ENCODE measurements around the gene OR52L1.
"Not testable (repeated sequence)": the region's sequence is repeated elsewhere in the genome, so short reads cannot be mapped to it uniquely, and the experiment has no call there.

The OR52L1 gene

DNA sequence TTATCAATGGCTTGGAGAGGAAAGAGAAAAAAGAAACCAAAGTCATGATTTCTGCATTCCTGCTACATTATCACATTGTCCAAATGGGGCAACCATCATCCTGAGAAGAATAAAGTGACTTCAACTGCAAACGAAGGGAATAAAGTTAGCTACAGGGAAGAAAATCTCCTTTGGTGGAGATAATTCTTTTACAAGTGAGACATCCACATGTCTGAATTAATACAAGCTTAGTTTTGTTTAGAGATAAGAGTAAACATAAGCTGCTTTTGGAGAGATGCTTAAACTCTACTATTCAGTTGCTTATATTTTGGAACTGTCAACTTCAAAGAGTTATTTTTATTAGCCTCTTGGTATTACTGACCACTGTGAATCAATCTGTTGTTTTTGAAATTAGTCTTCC is at the start of gene OR52L1:
Gene OR52L1 (minus strand): TSS at position 101 of the 400 bp plus-strand sequence. CDS start 55 bp downstream, at position 46.
- no peak for DNase-seq (ENCODE audit: low read depth)

DNA sequence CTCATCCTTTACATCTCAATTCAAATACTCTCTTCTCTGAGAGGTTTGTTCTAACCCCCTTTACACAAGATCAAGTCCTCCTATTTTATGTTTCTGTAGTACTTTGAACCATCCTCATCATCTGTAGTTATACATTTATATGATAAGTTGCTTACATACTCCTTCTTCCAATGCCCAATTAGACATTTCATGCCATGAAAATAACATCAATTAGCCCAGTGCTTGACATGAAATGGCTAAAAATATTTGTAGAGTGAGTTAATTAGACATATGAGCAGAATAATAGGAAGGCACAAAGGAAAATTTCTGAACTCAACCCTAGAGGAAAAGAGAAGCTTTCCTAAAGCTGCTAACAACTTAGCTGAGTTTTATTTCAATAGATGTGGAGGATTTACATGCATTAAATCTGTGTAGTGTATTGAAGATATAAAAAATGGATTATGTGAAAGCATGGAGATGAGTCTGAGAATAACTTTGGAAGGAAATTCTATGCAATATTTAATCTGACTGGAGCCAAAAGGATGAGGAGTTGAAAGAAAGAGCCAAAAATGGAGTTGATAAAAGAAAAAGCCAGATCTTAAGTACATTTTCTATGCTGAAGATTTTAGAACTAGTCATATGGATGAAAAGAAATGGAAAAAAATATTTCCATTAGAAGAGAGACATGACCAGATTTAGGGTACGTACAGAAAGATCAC is 44.1 kb upstream of the OR52L1 start, which contains the start of gene OR56A1:
Gene OR56A1 (minus strand): TSS at position 51 of the 698 bp plus-strand sequence. CDS start 3,066 bp downstream, outside the sequence.
- no peak for DNase-seq (ENCODE audit: low read depth)

DNA sequence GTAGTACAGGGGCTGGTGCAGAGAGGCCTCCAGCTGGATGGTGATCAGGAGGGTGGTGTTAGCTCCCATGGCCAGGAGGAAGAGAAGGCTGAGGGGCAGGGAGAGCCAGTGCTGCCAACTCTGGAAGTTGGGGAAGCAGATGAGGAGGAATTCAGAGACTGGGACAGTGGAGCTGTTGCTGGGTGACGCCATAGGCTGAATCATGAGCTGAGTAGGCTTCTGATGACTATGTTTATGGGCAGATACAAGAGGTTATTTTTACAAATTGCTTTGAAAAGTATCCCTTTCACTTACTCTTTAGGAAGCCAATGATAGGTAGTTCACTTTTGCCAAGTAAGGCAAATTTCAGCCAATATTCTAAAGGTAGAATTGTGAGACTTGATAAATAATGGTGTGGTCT is 40.7 kb upstream of the OR52L1 start:
- DNase-seq (ENCODE audit: low read depth), result no peak

DNA sequence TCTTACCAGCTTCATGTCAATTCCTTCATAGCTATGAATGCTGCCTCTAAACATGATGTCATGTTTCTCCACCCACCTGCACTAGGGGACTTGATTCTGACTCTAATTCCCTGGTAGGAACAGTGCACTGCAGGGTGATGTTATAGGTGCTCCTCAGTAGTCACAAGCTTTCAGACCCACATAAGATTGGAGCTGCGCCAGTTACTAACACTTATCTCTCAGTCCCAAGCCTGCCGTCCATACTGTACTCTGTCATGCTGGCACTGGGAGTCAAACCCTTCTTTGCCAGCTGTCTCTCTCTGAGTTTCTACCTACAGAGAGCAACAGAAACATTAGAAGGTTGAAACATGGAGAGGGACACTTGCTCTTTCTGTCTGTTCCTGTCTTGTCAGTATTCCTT is 38.3 kb upstream of the OR52L1 start:
- DNase-seq (ENCODE audit: low read depth), result no peak

DNA sequence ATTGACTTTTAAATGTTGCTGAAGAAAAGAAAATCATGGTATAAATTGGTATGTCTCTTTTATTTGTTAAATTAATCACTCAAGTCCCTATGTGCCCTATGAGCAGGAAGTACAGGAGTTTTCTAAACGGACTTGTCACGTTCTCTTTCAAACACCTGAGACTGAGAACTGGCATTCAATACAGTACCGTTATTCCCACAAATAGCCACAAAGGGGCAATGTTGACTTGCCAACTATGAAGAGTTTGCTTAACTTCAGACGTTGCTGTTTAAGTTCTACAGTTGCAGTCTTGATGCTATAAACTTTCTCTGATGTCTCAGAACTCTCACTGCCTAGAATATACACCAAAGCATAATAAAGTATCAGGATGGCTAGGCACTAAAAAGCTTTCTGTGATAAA is 36.2 kb upstream of the OR52L1 start:
- DNase-seq (ENCODE audit: low read depth), result peak; percentile 15

DNA sequence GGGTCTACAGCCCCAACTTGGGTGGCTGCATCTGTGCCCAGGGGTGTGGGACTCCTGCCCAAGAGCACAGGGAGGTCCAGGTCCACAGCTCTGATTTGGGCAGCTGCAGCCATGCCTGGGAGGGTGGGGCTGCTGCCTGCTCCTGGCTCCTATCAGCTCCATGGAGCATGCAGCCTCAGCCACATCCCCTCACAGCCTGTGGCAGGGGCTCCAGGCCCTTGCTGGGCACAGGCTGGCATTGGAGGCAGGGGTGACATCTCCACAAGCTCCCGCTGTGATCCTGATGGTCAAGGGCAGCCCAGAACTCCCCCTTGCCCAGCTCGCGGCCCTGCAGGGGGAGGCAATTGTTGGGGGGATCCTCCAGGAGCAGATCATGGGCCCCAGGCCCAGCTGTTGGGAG is 26.3 kb upstream of the OR52L1 start:
- no peak for DNase-seq (ENCODE audit: low read depth)

DNA sequence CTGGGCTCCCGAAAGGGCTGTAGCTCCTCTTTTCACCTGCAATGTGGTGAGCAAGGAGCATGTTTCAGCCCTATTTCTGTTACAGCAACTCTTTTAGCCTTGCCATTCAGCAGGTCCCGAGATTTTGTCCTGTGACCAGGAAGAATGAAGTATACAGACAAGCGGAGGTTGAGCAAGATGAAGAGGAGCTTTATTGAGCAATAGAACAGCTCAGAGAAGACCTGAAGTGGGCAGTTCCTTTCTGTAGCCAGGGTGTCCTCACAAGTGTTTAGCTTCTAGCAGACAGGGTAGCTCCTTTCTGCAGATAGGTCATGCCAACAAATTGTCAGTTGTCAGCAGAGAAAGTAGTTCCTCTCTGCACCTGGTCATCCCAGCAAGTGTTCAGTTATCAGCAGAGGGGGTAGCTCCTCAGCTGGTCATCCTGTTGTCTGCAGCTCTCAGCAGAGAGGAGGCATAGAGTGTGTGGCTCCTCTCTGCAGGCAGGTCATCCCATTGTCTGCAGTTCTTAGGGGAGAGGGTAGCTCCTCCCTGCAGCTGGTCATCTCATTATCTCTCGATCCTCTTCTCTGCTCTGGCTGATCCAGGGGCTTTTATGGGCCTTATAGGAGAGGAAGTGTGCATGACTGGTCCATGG is 25.4 kb upstream of the OR52L1 start:
- DNase-seq (ENCODE audit: low read depth), result no peak

DNA sequence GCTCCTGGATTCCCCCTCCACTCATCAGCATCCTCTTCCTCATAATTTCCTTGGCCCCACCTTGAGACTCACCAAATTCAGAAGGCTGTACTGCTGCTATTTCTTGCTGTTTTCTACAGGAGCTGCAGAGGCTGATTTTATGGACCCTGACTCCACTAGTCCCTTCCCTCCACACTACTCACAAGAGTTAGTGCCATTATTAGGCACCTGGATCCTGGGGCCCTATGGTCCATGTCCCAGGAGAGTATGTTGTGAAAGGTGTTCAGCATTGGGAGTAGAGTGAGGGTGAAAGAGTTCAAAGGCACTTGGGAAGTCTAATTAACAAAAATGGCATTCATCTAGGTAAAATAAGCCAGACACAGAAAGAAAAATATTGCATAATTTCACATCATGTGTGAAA is 20.1 kb upstream of the OR52L1 start, which contains the start of gene OR56A4:
Gene OR56A4 (minus strand): TSS at position 101 of the 400 bp plus-strand sequence. CDS start 3,954 bp downstream, outside the sequence.
- DNase-seq (ENCODE audit: low read depth), result no peak

DNA sequence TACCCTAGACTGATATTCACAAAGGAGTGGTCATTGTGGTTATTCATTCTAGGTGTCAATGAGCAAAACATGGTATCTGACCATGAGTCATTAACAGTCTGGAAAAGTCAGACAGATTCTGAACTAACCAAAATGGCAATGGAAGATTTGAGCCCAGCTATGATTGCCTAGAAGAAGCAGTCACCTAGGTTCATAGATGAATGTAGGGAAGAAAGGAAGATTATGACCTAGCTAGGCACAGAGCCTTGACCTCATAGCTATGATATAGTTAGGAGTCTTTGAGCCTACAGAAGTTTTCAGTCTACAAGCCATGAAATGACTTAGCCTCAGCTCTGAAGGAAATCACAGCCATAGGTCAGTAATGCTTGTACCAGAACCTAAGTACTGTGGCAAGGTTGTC is 19.6 kb upstream of the OR52L1 start:
- no peak for DNase-seq (ENCODE audit: low read depth)

DNA sequence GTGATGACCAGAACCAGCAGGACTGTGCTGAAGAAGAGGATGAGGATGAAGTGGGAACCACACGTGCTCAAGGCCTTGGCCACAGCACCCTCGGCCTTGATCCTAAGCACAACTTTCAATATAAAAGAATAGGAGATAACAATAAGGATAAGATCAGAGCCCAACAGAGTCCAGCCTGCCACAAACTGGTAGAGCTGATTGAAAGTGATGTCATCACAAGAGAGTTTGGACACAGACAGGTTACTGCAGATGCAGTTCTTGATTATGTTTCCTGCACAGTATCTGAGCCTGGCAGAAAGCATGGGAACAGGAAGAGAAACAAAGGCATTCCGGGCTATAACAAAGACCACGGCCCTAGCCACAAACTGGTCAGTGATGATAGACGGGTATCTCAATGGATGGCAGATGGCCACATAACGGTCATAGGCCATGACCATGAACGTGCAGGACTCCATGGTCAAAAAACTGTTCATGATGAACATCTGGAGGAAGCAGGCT is 15.5 kb upstream of the OR52L1 start:
- DNase-seq (ENCODE audit: low read depth), result no peak

DNA sequence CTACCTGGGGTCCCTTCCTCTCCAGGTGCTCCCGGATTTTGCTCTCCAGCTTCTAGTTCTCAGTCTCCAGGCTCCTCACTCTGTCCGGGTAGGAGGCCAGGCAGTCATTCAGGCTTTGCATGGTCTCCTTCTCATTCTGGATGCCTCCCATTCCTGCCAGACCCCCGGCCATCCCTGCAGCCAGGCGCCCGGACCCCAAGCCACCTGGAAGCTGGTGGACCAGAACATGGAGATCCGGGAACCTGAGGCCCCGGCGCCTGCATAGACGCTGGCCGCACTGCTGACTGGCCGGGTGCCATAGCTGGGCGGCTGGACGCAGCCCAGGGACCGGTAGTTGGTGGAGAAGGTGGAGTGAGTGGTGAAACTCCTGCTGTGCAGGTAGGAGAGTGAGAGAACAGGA is 8.0 kb upstream of the OR52L1 start:
- DNase-seq (ENCODE audit: low read depth), result no peak

DNA sequence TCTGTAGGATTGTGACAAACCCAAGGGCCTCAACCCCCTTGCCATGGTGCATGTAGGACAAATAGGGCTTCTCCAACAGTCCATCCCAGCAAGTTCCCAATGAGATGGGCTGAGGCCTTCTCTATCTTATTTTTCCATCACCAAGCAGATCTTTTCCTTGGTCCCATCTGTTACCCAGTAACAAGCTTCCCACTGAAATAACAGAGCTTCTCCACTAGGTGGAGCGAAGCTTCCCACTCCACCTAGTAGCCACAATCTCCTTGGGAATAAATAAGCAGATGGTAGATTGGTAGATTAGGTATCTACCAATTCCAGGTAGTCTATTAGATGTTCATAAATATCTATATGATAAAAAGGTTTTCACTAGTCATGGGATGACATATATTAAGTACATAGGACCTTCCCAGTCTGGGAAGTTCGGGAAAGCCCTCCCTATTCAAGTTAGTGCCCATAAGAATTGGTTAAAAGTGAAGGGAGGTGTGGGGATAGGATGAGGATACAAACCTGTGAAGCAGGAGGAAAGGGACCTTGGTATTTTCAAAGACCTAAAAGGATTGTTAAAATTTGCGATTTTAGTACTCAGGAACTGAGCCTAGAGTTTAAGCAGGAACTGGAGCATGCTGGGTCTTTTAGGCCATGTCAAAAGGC is 5.9 kb upstream of the OR52L1 start:
- no peak for DNase-seq (ENCODE audit: low read depth)

DNA sequence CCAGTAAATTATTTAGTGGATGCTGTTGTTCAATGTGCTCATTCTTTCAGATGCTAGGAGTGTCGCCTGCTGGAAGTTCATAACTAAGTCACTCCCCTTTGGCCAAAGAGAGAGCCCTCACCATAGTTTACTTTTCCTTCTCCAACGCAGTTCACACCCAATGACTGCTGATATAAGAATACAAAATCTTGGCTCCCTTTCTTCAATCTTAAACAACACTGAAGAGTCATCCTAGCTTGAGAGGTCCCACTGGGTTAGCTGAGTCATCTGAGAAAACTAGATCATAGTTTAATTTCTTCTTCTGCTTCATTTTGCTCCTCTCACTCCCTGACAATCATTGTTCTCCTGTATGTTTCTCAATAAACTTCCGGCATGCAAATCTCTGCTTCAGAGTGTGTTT is 5.4 kb upstream of the OR52L1 start:
- DNase-seq (ENCODE audit: low read depth), result no peak

DNA sequence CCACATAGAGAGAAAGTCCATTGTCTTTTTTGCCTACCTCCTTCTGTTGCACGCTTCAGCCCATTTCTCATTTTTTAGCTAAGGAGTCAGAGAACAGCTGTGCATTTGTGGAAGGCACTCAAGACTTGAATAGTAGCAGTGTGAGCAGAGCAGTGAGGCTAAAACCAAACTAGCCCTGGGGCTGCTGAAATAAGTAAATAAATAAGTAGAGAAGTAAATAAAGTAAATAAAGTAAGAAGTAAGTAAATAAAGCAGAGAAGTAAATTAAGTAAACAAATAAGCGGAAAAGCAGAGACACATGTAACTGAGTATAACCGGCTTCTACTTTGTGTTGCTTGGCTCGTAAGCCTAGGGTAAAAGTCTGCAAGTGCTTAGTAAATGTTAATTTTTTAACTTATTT is 2.4 kb upstream of the OR52L1 start:
- DNase-seq (ENCODE audit: low read depth), result no peak

DNA sequence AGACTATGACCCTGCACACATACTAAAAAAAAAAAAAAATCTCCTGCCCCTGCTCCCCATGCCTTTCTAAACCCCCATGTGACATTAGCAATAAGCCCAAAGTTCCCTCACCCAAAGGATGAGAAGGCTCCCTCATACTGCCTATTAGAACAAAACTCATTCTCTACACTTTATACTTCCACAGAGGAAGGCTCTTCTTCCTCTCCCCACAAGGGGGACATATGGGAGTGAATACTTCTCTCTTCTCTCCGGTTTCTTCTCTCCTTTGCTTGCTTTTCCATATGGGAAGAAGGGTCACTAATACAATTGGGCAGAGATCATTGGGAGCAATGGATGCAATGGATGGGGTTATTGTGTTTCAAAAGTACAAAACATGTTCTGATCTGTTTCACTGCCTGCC is 3.3 kb downstream of the OR52L1 start:
- DNase-seq (ENCODE audit: low read depth), result no peak

DNA sequence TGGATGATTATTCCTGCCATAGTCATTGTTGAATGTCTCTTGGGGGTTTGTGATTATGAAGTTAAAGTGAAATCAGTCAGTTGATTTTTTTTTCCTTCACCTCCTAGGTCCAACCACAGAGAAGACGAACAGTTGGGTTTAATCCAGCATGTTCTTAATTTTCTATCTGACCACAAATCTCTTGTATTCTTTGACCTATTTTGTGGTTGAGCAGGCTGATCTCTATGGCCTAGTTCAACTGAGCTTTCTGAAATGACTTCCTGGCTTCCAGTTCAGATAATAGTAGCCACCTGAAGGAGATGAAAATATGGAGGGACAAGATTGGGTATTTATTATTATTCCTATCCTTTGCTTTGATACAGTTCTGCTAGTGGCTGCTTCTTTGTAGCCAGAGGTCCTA is 13.3 kb downstream of the OR52L1 start:
- DNase-seq (ENCODE audit: low read depth), result no peak

DNA sequence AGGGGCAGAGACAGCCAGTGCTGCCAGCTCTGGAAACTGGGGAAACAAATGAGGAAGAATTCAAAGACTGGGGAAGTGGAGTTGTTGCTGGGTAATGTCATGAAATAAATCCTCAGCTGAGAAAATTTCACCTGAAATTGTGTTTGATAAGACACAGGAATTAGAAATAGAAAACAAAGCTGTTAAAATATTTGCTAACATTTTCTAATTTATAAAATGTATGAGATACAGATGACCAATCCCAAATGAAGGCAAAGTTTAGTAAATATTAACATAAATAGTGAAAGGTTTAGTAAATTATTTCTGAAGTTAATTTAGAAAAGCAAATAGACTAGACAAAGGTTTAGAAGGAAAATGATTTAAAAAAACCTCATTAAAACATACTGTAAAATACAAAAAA is 18.4 kb downstream of the OR52L1 start, which contains the start of gene OR56A5:
Gene OR56A5 (minus strand): TSS at position 101 of the 400 bp plus-strand sequence. CDS start 0 bp downstream, at position 101.
- no peak for DNase-seq (ENCODE audit: low read depth)

DNA sequence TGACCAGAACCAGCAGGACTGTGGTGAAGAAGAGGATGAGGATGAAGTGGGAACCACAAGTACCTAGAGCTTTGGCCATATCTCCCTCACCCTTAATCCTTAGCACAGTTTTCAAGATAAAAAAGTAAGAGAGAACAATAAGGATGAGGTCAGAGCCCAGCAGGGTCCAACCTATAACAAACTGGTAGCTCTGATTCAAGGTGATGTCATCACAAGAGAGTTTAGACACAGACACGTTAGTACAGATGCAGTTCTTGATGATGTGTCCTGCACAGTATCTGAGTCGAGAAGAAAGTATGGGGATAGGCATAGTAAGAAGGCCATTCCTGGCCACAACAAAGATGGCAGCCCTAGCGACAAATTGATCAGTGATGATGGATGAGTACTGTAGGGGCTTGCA is 19.1 kb downstream of the OR52L1 start:
- no peak for DNase-seq (ENCODE audit: low read depth)

DNA sequence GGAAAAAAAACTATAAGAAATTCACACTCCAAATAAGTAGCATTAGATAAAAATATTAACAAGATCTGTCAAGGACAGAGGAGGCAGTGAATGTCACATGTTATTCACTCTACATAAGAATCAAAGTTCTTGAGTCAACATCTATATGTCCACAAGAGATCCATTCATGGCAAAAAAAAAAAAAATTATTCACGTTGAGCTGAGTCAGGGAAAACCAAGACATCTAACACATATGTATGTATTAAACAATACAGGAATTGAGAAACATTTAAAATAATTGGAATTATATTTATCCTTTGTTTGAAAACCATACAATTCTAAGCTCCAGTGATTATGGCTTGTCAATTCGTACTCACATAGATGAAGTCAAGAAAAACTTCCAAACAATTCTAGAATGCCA is 19.8 kb downstream of the OR52L1 start:
- DNase-seq (ENCODE audit: low read depth), result no peak

DNA sequence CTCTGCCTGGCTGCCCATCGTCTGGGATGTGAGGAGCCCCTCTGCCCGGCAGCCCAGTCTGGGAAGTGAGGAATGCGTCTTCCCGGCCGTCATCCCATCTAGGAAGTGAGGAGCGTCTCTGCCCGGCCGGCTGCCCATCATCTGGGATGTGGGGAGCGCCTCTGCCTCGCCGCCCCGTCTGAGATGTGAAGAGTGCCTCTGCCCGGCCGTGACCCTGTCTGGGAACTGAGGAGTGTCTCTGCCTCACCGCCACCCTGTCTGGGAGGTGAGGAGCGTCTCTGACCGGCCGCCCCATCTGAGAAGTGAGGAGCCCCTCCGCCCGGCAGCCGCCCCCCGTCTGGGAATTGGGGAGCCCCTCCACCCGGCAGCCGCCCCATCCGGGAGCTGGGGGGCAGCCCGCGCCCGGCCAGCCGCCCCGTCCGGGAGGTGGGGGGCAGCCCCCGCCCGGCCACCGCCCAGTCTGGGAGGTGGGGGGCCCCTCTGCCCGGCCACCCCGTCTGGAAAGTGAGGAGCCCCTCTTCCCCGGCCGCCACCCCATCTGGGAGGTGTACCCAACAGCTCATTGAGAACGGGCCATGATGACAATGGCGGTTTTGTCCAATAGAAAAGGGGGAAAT is 26.0 kb downstream of the OR52L1 start:
- DNase-seq (ENCODE audit: low read depth), result not testable (repeated sequence)

DNA sequence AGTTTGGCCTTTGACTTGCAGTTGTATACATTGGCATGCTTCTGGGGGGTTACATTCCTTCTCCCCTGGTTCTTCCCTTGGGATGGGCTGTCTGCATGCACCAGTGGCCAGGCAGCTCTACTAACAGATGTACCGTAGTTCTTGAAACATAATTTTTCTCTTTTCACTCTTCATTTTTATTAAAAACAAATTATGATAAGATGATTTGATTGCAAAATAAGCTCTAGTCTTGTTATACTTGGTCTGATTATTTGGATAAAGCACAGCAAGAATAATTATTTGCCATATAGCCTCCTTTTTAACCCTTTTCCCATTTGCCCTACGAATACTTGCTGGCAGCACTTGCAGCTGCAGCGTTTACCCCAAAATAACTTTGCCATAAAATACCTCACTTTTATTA is 31.2 kb downstream of the OR52L1 start:
- DNase-seq (ENCODE audit: low read depth), result no peak

DNA sequence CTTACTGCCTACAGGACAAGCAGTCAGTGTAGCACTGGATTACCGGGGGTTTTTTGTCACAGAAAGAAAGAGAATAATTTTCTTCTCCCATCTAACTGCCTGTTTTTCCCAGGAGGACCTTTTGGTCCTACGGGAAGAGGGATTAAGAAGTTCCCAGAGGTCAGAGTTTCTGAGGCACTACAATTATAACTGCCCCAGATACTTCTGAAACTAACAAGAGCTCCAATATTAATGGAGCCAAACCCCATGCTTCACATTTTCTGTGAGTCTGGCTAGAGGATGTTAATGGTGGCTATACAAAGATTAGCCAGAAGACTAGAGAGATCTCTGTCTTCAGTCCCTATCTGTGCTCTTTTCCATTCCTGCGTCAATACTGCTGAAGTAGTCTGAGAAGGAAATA is 44.8 kb downstream of the OR52L1 start, which contains the start of gene OR56A3:
Gene OR56A3 (plus strand): TSS at position 301 of the 400 bp plus-strand sequence. CDS start 5,096 bp downstream, outside the sequence.
- no peak for DNase-seq (ENCODE audit: low read depth)
